ENCODE data around the gene FASN.

DNA sequence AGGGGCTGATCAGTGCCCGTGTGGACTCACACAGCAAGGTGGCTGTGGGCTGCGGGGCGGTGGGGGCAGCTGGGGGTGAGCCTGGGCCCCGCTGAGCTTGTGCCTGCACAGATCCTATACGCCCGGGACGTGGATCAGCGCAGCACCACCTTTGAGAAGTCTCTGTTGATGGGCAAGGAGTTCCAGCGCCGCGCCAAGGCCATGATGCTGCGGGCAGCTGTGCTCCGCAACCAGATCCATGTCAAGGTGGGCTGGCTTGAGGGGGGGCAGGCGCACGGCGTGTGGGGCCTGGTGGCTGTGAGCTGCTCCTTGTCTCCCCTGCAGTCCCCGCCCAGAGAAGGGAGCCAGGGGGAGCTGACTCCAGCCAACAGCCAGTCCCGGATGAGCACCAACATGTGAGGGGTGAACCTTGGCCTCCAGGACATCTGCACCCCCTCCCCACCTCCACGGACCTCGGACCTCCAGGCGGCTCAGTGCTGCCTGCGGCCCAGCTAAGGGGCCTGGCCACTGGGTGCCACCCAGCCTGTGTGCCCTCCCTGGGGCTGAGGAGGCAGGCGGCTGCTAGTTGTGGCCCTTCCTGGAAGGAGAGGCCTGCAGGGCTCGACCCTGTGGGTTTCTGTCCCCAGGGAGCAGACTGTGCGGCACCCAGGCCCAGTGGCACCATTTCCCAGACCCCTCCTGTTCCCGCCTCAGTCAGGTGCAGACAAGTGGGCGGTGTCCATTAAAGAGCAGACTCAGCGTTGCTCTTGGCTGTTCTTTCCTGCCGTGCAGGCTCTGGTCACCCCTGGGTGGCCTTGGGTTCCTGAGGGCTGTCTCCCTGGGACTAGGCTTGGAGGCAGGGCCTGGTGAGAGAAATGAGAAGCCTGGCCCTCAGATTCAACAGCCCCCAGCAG, 41.1 kb downstream of the FASN start:
- TF ChIP-seq, protein P1, sequence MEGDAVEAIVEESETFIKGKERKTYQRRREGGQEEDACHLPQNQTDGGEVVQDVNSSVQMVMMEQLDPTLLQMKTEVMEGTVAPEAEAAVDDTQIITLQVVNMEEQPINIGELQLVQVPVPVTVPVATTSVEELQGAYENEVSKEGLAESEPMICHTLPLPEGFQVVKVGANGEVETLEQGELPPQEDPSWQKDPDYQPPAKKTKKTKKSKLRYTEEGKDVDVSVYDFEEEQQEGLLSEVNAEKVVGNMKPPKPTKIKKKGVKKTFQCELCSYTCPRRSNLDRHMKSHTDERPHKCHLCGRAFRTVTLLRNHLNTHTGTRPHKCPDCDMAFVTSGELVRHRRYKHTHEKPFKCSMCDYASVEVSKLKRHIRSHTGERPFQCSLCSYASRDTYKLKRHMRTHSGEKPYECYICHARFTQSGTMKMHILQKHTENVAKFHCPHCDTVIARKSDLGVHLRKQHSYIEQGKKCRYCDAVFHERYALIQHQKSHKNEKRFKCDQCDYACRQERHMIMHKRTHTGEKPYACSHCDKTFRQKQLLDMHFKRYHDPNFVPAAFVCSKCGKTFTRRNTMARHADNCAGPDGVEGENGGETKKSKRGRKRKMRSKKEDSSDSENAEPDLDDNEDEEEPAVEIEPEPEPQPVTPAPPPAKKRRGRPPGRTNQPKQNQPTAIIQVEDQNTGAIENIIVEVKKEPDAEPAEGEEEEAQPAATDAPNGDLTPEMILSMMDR (IDR thresholded peaks at IDR 0.05; ENCODE audit: poor library complexity, severe bottlenecking): no peak
- no peak for TF ChIP-seq TAF1 (IDR thresholded peaks at IDR 0.05; ENCODE audit: low read depth)
- no peak for TF ChIP-seq POLR2AphosphoS5 (IDR thresholded peaks at IDR 0.05)
- TF ChIP-seq RAD21 (conservative IDR thresholded peaks at IDR 0.05): no peak
- no peak for TF ChIP-seq SMC3 (conservative IDR thresholded peaks at IDR 0.05; ENCODE audit: poor library complexity)
- TF ChIP-seq EP300 (conservative IDR thresholded peaks at IDR 0.05; ENCODE audit: poor library complexity, severe bottlenecking): no peak
- no peak for TF ChIP-seq EZH2 (IDR thresholded peaks at IDR 0.05; ENCODE audit: borderline replicate concordance, insufficient read depth, low read length, poor library complexity, severe bottlenecking)
- TF ChIP-seq, protein P2, sequence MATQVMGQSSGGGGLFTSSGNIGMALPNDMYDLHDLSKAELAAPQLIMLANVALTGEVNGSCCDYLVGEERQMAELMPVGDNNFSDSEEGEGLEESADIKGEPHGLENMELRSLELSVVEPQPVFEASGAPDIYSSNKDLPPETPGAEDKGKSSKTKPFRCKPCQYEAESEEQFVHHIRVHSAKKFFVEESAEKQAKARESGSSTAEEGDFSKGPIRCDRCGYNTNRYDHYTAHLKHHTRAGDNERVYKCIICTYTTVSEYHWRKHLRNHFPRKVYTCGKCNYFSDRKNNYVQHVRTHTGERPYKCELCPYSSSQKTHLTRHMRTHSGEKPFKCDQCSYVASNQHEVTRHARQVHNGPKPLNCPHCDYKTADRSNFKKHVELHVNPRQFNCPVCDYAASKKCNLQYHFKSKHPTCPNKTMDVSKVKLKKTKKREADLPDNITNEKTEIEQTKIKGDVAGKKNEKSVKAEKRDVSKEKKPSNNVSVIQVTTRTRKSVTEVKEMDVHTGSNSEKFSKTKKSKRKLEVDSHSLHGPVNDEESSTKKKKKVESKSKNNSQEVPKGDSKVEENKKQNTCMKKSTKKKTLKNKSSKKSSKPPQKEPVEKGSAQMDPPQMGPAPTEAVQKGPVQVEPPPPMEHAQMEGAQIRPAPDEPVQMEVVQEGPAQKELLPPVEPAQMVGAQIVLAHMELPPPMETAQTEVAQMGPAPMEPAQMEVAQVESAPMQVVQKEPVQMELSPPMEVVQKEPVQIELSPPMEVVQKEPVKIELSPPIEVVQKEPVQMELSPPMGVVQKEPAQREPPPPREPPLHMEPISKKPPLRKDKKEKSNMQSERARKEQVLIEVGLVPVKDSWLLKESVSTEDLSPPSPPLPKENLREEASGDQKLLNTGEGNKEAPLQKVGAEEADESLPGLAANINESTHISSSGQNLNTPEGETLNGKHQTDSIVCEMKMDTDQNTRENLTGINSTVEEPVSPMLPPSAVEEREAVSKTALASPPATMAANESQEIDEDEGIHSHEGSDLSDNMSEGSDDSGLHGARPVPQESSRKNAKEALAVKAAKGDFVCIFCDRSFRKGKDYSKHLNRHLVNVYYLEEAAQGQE (IDR thresholded peaks at IDR 0.05; ENCODE audit: borderline replicate concordance): no peak
- TF ChIP-seq MXI1 (conservative IDR thresholded peaks at IDR 0.05; ENCODE audit: poor library complexity, severe bottlenecking): no peak
